Tongue (tissue), 2 donors: ENCODE results near the gene PTEN. TPM values are rescaled to one million over a fixed set of nuclear protein-coding genes. Genes with fewer than 3 reads are reported as not detected.
A peak's percentile ranks its signal among the peaks of the same experiment; 100 is the strongest.

Experiments
- DNase-seq: peaks from one replicate; pipeline ENCODE4 v3.0.0-alpha.2; 2015
- total RNA-seq: library from RNA; depleted of rRNA; stranded (reverse); fragments of >200 nt; gene quantifications from one replicate; pipeline ENCODE4 v1.2.3, GENCODE V29; 2014

The PTEN gene
- total RNA-seq, 1 donor from 2014 or later: 194 TPM

DNA sequence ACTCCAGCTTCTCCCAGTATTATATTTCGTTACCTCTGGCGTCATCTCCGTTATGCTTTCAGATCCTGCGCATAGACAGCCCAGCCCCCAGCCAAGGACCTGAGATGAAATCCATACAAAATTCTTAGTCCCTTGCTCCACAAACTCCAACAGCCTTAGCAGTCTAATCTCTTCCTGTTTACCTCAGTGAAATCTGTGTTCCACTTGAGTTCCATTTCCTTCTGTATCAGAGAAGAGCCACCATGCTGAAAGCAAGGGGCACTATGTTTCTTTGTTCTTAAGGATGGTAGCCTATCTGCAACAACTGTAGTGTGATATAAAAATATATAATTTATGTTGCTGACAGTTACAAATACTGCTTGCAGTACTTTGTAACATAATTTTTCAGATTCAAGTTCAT, 59.8 kb downstream of the PTEN start:
- no peak for DNase-seq

DNA sequence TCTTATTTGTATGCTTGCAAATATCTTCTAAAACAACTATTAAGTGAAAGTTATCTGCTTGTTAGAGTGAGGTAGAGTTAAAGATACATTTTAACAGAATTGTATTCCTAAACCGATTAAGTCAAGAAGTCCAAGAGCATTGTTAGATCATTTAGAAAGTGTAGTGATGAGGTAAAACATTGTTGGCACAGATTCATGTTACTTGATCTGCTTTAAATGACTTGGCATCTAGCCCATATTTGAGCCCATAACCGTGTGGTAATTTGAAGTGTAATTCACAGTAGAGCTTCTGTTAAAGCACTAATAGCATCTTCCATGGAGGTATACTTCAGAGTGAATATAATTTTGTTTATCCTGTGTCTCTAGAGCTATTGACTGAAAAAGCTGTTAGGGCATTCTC, 62.1 kb downstream of the PTEN start:
- peak; percentile 28 for DNase-seq

DNA sequence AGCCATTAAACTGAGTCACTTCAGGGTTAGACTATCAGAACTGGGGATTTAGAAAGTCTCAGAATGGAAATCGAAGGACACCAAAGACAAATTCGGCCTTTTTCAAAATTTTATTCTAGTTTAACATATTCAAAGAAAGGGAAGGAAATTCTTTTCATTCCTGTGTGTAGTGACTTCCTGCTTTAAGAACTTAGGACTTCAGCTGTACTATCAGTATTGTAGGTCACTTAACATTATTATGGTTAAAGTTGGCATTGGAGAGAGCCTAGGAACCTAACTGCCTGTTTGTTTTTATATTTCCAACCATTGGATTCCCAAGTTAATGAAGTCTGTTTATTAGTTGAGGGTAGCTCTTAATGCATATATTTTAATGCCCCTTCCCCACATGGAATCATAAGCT, 63.7 kb downstream of the PTEN start:
- DNase-seq: no peak

DNA sequence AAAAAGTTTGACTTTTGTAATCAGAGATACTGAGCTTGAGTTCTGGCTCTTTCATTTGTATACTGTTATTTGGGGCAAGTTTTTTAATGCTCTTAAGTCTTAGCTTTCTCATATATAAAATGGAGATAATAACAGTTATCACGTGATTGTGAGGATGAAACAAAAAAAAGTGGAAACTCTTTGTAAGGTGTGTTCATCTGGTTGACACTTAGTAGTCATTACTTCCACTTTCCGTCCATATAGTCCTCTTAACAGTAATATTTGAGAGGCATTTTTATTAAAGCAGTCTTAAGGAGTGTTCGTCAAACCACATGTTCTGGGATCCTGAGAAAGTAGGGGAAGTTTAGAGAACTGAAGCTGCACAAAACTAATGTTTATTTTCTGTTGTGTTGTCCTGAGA, 65.6 kb downstream of the PTEN start:
- no peak for DNase-seq

DNA sequence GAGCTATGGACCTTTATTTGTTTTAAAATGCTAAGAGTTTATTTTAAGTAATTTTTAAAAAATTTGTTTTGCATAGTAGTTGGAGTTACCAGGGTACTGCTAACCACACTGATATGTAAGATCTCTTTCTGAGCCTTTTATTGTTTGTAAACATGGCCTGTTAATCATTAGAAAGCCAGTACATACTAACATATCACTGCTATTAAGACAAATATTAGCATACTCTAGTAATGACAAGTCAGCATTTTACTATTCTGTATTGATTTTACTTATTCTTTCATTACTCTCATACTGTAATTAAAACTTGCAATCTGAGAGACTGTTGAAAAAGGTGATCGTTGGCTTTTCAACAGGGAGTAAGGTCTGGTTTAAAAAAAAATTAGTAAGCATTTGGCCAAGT, 66.7 kb downstream of the PTEN start:
- no peak for DNase-seq

DNA sequence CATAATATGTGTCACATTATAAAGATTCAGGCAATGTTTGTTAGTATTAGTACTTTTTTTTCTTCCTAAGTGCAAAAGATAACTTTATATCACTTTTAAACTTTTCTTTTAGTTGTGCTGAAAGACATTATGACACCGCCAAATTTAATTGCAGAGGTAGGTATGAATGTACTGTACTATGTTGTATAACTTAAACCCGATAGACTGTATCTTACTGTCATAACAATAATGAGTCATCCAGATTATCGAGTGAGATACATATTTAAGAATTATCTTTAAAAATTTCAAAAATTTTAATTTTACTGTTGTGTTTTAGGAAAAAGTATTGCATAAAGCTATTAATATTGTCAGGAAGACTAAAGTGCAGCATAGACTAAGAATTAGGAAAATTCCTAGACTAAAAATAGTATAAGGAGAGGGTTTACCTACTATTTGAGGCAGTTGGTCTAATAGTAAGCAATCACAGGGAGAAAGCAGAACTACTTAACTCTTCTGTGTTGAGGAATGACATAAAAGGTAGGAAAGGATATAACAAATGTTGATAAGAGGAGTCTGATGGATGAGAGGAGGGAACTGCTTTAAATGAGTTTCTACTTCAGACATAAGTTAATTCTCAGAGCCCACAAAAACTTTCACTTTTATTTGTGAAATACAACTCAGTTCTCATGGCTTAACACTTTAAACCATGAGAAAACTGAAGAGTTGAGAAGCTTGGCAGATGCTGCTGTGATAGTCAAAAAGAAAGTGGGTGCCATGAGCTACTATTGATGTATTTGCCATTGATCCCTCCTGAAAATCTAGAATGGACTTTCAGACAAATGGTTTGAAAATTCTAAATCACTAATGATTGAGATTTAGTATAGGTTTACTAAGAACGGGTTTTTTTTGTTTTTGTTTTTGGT, 67.8 kb downstream of the PTEN start:
- DNase-seq: no peak

DNA sequence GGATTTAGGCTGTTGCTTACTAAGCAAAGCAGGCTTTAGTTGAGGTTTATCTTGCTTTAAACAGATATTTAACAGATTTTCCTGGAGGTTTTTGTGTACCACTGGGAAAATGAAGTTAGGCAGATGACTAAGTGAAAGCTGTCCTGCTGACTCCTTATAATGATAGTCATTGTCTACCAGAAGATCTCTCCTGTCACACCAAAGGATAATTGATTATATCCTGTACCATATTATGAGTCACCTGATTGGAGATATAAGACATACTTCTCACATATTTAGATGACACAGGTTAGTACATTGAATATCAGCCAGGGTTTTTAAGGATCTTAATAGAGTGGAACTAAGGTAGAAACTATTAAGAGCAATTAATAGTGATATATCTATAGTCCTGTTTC, 68.4 kb downstream of the PTEN start:
- no peak for DNase-seq

DNA sequence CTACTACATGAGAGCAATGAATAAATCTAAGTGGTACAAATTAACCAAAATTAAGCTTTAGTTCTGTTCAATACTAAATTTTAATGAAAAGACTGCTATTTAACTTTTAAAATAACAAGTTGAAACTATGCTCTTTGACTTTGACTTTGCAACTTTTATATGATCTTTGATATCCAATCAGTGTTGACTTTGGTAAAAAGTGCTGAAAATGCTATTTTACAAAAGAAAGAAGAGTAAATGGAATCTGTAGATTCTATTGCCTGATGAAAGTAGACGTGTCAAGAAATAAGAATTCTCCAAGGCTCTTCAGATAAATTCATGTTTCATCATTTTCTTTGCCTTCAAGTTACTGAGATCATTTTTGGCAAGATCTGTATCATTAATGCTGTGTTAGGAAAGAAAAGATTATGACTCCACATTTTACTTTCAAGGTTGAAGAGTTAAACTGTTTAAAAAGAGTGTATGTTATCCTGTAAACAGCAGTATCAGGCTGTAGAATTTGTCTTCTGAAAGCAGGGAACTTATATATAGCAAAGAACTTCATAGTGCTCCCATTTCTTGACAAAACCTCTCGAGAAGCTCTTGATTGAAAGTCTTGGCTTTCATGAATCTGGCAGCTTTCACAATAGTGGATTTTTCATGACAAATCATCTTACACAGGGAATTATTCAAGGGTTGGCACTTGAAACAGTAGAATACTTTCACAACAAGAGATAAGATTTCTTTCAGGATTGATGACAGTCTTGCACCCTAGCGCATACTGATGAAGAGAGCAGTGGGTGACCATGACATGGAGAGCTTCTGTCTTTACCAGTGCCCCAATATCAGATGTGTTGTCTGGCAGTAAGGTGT, 72.1 kb downstream of the PTEN start:
- no peak for DNase-seq

DNA sequence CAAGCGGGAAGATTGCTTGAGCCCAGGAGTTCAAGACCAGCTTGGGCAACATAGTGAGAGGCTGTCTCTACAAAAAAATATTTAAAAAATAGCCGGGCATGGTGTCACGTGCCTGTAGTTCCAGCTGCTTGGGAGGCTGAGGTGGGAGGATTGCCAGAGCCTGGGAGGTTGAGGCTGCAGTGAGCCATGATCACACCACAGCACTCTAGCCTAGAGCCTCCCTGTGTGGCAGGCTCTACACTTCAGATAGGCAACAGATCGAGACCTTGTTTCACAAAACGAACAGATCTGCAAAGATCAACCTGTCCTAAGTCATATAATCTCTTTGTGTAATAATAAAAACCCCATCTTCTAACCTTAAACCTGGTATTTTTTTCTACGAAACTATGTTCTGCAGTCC, 76.8 kb downstream of the PTEN start:
- no peak for DNase-seq

DNA sequence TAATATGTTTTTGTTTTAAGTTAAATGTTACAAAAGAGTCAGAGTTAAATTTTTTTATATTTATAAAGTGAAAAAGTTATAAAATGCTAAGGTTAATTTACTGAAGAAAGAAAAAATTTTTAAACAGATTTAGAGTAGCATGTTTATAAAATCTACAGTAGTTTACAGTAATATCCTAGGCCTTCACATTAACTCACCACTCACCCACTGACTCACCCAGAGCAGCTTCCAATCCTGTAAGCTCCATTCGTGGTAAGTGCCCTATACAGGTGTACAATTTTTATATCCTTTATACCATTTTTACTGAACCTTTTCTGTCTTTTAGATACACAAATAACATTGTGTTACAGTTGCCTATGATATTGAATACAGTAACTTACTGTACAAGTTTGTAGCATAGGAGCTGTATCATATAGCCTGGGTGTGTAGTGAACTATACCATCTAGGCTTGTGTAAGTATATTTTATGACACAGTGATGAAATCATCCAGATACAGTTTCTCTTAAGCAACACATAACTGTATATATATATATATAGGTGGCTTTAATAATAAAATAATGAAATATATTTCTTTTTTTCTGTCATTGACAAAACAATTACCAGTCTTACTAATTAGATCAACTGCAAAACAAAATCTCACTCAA, 79.6 kb downstream of the PTEN start:
- no peak for DNase-seq

DNA sequence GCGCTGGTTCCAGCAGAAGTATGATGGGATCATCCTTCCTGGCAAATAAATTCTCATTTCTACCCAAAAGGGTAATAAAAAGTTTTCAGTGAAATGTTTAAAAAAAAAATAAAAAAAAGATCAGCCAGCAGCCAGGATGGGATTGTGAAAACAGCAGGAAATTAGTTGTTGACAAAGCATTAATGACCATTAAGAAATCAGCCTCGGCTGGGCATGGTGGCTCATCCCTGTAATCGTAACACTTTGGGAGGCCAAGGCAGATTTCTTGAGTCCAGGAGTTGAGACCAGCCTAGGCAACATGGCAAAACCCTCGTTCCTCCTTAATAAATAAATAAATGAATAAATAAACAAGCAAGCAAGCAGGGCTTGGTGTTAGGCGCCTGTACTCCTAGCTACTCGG, 82.6 kb downstream of the PTEN start:
- DNase-seq: no peak

DNA sequence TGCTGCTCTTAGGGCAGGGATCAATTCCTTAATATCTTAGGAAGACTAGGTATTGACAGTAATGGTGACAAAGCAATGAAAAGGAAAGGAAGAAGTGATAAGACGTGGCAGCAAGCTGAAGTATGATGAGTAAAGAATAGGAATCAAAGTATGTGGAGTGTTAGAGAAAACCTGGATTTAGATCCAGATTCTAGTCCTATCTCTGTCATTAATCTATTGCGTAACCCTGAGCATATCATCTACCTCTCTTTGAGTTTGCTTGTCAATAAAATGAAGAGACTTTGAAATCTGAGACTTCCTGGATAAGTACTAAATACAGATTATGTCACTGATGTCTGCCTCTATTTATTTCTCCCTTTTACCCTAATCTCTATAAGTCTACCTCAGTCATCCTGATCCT, 89.2 kb downstream of the PTEN start:
- no peak for DNase-seq

DNA sequence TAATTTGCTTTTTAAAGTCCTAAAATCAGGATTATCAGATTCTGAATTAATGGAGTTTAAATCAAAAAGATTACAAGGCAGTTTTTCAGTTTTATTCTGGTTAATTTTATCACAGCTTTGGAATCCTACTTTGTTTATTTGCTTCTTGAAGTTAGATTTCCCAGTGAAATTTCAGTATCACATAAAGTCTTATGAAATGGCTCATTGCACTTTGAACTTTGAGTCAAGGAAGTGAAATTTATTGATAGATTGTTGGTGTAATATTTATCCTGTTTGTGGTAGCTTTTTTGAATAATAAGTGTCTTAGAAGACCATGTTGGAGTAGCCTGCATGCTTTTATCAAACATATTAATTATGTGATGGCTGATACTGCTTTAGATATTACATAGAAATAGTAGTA, 92.6 kb downstream of the PTEN start:
- DNase-seq: no peak

DNA sequence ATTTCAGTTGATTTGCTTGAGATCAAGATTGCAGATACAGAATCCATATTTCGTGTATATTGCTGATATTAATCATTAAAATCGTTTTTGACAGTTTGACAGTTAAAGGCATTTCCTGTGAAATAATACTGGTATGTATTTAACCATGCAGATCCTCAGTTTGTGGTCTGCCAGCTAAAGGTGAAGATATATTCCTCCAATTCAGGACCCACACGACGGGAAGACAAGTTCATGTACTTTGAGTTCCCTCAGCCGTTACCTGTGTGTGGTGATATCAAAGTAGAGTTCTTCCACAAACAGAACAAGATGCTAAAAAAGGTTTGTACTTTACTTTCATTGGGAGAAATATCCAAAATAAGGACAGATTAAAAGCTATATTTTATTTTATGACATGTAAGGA, 94.3 kb downstream of the PTEN start:
- no peak for DNase-seq

DNA sequence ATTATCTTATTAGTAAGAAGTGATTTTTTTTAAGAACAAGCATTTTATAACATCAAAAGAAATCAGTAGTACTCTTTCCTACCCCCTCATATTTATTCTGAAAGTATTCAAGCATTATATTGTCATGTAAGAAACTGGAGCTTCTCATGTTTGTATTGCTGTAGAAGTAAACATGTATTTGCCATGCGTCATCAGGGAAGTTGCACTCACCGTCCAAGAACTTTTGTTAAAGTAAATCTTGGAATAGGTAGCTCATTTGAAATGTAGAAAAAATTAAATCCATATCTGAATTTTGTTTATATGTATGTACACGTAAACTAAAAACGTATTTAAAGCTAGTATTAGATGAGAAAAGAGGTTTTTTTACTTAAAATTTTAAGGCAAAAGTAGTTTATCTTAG, 96.8 kb downstream of the PTEN start:
- no peak for DNase-seq

DNA sequence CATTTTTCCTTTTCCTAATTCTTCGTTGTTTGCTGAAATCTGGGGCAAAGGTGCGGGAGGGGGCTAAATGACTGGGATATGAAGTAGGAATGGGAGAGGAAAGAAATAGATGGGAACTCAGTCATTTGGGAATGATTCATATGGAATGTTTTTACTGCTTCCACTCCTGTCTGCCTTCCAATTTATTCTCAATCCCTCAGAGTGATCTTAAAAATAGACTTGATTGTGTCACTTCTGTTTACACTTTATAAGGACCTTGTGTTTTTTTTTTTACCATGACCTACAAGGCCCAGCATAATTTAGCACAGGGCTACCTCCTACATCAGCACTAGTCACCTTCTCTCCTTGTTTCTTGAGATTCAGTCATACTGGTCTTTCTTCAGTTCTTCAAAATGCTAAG, 97.9 kb downstream of the PTEN start:
- DNase-seq: no peak

DNA sequence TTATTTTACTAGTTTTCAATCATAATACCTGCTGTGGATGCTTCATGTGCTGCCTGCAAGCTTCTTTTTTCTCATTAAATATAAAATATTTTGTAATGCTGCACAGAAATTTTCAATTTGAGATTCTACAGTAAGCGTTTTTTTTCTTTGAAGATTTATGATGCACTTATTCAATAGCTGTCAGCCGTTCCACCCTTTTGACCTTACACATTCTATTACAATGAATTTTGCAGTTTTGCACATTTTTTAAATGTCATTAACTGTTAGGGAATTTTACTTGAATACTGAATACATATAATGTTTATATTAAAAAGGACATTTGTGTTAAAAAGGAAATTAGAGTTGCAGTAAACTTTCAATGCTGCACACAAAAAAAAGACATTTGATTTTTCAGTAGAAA, 103.0 kb downstream of the PTEN start:
- DNase-seq: no peak

DNA sequence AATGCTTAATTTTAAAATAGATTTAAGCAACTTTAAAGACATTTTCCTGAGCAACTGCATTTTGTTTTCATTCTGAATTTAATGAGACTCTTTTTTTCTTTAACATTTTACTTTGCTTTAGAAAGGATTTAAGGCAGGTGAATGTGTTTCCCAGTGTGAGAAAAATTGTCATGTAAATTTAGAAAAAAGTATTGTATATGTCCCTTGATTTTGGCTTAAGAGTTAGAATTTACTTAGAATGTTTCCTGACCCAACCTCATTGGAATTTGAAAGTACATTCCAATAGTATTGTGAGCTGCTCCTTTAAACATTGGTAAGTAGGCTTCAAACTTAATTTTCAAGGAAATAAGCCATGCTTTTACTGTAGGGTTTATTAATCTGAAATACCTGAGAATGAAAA, 110.2 kb downstream of the PTEN start:
- no peak for DNase-seq

DNA sequence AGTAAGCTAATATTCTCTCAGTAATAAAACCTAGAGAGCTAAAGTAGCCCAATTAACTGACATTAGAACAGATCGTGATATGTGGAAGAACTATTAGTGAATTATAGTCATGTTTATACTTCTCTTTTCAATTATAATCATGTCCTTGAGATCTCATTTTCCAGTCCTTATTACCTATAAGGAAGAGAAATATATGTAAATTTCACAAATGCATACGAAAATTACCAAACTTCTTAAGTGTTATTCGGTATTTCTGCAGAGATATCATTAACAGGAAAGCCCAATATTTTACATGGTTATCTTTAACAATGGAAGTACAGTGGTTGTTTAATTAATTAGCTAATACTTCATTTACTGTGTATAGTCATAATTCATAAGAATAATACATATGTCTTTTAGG, 110.7 kb downstream of the PTEN start:
- no peak for DNase-seq

DNA sequence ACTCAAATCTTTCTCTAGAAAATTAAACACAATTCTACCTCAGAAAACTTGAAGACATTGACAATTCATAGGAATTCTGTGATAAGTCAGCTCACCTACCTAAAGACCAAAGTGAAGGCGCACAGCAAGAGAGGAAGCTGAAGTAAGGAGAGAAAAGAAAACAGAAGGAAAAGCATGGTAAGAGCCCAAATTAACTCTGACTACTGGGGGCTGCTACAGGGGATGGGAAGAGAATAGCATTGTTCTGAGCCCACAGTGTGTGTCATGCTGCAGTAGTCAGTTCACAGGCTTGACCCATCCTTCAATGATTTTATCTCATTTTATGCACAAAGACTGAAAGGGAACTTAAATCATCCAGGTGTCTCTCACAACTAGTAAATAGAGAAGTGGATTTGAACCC, 111.3 kb downstream of the PTEN start:
- no peak for DNase-seq

DNA sequence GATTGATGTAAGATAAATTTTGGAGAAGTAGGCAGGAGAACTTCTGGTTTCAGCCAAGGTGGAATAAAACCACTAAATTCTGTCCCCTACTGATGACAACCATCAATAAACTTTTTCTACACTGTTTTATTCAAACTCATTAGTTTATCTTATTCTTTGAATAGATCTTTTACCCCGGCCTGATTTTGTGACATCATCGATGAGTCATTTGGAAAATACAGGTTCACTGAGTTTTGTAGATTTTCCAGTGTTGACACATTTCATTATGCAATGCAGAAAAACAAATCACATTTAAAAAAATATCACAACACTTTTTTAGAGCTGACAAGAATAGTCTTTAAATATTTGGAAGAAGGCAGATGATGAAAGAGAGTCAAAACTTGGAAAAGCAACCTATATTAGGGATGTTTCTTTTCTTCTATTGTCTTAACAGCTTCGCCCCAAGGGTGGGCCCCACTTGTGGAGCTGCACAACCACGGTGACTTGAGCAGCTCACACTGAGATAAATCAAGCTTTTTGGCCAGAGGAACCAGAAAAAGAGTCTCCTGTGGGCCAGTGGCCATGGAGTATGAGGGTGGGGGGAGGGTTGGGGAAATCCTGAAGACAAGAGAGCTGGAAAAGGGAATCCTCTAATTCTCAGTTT, 112.8 kb downstream of the PTEN start:
- no peak for DNase-seq

DNA sequence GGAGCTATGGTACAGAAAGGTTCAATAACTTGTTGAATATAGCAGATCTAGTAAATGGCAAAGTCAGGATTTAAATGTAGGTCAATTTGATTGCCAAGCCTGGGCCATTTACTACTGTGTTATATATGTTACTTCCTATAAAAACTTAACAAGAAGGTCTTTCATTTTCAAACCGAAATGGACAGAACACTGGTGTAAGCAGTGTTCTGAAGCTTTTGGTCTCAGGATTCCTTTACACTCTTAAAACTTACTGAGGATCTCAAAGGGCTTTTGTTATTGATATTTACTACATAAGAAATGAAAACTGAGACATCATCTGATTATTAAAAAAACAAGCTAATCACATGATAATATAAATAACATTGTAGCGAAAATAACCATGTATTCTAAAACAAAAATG, 114.7 kb downstream of the PTEN start:
- DNase-seq: no peak

DNA sequence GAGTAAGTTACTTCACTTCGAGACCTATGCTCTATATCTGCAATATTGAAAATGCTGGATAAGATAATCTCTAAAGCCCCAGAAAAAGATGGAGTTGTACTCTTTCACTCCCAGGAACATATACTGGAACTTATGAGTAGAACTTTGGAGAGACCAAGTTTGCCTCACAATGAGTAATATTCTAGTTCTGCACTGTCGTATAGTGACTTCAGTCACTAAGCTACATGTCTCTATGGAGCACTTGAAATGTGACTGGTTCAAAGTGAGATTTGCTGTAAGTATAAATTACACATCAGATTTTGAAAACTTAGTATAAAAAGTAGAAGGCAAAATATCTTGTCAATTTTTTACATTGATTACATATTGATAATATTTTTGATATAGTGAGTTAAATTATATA, 116.4 kb downstream of the PTEN start:
- no peak for DNase-seq
